AG10803 (cell line): Measurements from ENCODE around the gene TMEM187.
A peak's percentile ranks its signal among the peaks of the same experiment; 100 is the strongest.

Experiments
- DNase-seq: peaks from one replicate; pipeline ENCODE4 v3.0.0; 2010; ENCODE audit warnings: low read depth
- H3K4me3 ChIP-seq: 2 replicates; pipeline ENCODE4 v1.5.1; 2011; ENCODE audit warnings: mild to moderate bottlenecking, low read length, control low read depth
- TF ChIP-seq, protein P1 (sequence below): conservative IDR thresholded peaks from 2 replicates; pipeline ENCODE4 v1.5.1; 2011; ENCODE audit warnings: mild to moderate bottlenecking, low read length, control low read depth, inconsistent platforms

The TMEM187 gene

DNA sequence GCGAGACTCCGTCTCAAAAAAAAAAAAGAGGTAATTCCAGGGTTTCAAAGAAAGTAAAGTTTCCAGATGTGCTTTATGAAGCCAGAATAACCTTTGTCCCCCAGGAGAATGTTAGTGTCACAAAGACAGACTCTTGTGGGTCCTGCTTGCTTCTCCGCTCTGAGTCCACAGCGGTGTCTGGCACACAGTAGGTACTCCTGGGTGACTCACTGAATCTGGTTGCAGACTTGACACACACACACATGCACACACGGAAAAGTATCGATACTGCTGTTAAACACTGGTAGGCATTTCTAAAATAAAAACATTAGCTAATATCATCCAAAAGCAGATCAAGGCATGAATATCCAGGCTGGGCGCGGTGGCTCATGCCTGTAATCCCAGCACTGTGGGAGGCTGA, 22.9 kb downstream of the TMEM187 start:
- TF ChIP-seq, protein P1, sequence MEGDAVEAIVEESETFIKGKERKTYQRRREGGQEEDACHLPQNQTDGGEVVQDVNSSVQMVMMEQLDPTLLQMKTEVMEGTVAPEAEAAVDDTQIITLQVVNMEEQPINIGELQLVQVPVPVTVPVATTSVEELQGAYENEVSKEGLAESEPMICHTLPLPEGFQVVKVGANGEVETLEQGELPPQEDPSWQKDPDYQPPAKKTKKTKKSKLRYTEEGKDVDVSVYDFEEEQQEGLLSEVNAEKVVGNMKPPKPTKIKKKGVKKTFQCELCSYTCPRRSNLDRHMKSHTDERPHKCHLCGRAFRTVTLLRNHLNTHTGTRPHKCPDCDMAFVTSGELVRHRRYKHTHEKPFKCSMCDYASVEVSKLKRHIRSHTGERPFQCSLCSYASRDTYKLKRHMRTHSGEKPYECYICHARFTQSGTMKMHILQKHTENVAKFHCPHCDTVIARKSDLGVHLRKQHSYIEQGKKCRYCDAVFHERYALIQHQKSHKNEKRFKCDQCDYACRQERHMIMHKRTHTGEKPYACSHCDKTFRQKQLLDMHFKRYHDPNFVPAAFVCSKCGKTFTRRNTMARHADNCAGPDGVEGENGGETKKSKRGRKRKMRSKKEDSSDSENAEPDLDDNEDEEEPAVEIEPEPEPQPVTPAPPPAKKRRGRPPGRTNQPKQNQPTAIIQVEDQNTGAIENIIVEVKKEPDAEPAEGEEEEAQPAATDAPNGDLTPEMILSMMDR, result no peak
- no peak overlapping the region for H3K4me3 ChIP-seq
- no peak for DNase-seq

DNA sequence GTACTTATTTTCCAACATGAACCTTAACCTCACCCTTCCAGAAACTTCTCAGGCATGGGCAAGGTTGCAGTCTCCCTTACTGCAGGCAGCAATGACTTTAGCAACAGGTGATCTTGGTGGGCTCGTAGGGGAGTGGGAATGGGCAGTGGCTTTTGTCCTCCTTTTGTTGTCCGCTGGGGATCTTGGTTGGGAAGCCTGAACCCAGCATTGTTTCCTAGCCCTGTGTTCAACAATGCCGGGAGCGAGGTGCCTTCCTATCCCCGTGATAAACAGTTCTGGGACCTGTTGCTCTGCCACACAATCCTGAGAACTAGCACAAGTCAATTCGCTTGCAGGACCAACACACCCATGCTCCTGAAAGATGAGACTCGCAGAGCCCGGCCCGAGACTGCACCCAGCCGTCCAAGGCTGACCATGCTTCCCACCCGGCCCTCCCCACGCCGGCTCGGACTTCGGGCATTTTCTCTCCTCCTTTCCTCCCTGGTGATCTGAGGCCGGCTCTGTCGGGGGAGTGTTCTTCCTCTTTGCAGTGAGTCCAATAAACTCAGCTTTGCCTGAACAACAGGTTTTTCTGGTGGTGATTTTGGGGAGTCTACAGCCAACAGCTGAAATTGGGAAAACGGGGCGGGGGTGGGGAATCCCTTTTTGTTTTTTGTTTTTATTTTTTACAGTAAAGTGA, 26.9 kb downstream of the TMEM187 start:
- no peak overlapping the region for H3K4me3 ChIP-seq
- TF ChIP-seq, protein P1, result no peak
- DNase-seq, result no peak

DNA sequence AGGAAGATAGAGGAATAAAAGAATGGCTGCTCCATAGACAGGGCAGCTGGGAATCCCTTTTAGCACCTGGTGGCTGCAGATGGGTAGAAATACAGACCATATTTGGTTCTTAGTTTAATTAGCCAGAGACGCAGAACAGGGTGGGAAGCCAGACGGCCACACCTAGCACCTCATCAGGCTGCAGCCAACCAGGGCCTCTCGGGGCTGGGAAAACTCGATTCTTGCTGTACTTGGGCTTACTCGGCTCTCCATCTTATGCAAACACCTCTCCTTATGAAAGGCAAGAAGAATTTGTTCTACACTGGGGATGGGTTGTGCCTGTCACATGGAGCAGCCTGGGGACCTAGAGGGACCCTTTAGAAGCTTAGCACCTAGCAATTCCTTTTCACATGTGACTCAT, 27.5 kb downstream of the TMEM187 start:
- no peak for DNase-seq
- no peak overlapping the region for H3K4me3 ChIP-seq
- TF ChIP-seq, protein P1, result no peak

DNA sequence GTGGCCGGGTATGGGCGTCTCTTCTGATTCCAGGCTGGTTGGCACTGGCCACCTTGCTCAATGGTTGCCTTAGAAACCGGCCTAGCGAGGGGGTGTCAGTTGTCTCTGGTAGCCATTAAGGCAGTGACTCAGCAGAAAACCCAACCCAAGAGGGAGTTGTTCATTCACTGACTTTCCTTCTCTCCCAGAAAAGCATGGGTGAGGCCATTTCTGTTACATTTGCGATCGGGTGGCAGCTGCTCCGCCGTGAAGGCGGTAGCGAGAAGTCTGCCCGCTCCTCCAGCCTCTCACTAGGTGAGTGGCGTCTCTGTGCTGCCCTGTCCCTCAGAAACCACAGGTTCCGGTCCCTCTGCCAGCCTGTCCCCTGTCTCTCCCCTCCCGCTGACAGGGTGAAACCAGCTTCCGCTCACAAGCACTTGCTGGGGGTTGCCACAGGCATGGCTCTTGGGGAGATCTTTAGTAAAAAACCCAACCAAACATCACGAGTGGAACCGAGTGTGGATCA, 29.7 kb downstream of the TMEM187 start:
- TF ChIP-seq, protein P1, result no peak
- peak; percentile 86 for DNase-seq
- H3K4me3 ChIP-seq, result peak overlapping the region; percentile 15; the same call in 1 of the 2 replicates

DNA sequence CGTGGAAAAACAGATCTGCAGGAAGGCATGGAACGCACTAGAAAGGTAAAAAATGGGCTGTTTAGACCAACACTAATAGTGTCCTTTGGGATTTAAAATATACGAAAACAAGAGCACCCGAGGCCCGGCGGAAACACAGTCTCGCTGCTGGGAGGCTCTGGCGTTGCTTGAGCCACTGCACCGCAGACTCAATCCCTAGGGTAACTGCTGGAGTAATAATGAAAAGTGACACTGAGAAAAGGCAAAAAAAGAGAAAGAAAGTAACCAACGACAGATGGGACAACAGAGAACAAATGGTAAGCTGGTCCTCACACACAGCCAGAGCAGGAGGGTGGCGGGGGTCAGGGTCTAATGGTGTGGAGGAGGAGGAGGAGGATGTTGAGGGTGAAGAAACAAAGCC, 31.8 kb downstream of the TMEM187 start:
- no peak for DNase-seq
- TF ChIP-seq, protein P1, result no peak

DNA sequence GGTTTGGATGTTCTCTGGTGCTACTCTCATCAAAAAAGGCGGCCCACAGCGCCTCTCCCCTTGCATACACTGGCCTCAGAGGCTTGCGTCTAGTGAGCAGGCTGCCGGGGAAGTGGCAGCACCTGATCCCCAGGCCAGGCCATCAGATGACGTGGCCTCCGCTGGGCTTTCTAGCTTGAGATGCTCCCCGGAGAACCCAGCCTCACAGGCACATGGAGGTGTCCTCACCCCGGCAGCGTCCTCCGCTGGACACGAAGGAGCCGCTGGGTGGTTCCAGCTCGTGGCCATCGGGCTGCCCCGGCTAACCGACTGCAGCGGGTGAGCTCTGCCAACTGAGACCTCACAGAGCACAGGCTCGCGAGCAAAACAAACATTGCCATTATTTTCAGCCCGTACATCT, 34.4 kb downstream of the TMEM187 start:
- TF ChIP-seq, protein P1, result no peak
- H3K4me3 ChIP-seq, result no peak overlapping the region
- no peak for DNase-seq

More for the DNA sequence above, 31.8 kb downstream of the TMEM187 start:
- no peak overlapping the region for H3K4me3 ChIP-seq

DNA sequence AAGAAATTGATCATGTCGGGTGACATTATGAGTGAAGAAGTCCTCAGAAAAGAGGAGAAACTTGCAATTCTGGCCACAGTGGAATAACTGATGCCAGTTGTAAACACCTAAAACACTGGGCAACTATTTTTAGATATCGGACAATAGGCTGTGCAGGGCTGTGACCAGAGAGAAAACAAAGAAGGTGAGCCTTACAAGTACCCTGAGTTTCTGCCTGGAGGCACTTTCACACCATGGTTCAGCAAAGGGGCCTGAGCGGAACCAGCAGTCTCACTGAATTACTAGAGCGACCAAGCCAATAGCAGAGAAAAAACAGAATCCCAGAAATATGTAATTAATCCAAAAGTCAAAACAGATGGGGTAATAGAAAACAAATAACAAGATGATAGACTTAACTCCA, 36.0 kb downstream of the TMEM187 start:
- DNase-seq, result no peak

More for the DNA sequence above, 36.0 kb downstream of the TMEM187 start:
- TF ChIP-seq, protein P1, result no peak
- H3K4me3 ChIP-seq, result no peak overlapping the region
